Astrocyte (in vitro differentiated cells and primary cell): ENCODE data around the gene GATB. TPM values are rescaled to one million over a fixed set of nuclear protein-coding genes. Genes with fewer than 3 reads are reported as not detected.

Experiments used
- DNase-seq: peaks from one replicate; pipeline ENCODE4 v3.0.0-alpha.2; 2010; ENCODE audit warnings: low read depth
- FAIRE-seq: peaks from 2 replicates; lab custom pipeline; 2011; peaks lifted over from hg19 to GRCh38; lab: Jason Lieb, UNC
- H2AFZ ChIP-seq: 2 replicates; pipeline ENCODE4 v1.6.0; 2012; ENCODE audit warnings: low read depth, low read length, inconsistent platforms
- H3K27ac ChIP-seq: 2 replicates; pipeline ENCODE4 v1.5.1; 2011; ENCODE audit warnings: low read depth, low read length, inconsistent platforms
- H3K27me3 ChIP-seq: 2 replicates; pipeline ENCODE4 v1.6.0; 2011; ENCODE audit warnings: low read length, inconsistent platforms; ENCODE audit not compliant: insufficient read depth
- H3K36me3 ChIP-seq: 2 replicates; pipeline ENCODE4 v1.5.1; 2011; ENCODE audit warnings: low read length, inconsistent platforms; ENCODE audit not compliant: insufficient read depth
- H3K4me1 ChIP-seq: 2 replicates; pipeline ENCODE4 v1.5.1; 2011; ENCODE audit warnings: low read length, inconsistent platforms; ENCODE audit not compliant: insufficient read depth
- H3K4me2 ChIP-seq: 2 replicates; pipeline ENCODE4 v1.6.0; 2012; ENCODE audit warnings: low read length, inconsistent platforms
- H3K4me3 ChIP-seq: 2 replicates; pipeline ENCODE4 v1.5.1; 2011; ENCODE audit warnings: low read depth, mild to moderate bottlenecking, low read length, inconsistent platforms; ENCODE audit not compliant: insufficient read depth
- H3K79me2 ChIP-seq: 2 replicates; pipeline ENCODE4 v1.6.0; 2012; ENCODE audit warnings: mild to moderate bottlenecking, low read length, inconsistent platforms; ENCODE audit not compliant: insufficient read depth
- H3K9ac ChIP-seq: 2 replicates; pipeline ENCODE4 v1.6.0; 2012; ENCODE audit warnings: mild to moderate bottlenecking, low read length, inconsistent platforms
- H3K9me3 ChIP-seq: 2 replicates; pipeline ENCODE4 v1.5.1; 2012; ENCODE audit warnings: low read depth, mild to moderate bottlenecking, low read length, inconsistent platforms; ENCODE audit not compliant: insufficient read depth
- H4K20me1 ChIP-seq: 2 replicates; pipeline ENCODE4 v1.6.0; 2012; ENCODE audit warnings: low read length, inconsistent platforms; ENCODE audit not compliant: insufficient read depth
- H3K27ac Mint-ChIP-seq: one replicate; pipeline ENCODE4 v1.8.0; 2021; ENCODE audit warnings: mild to moderate bottlenecking, mixed read lengths; ENCODE audit not compliant: unreplicated experiment
- H3K27me3 Mint-ChIP-seq: one replicate; pipeline ENCODE4 v1.8.0; 2021; ENCODE audit warnings: low read depth, mixed read lengths; ENCODE audit not compliant: unreplicated experiment
- H3K36me3 Mint-ChIP-seq: one replicate; pipeline ENCODE4 v1.8.0; 2021; ENCODE audit warnings: low read depth, mixed read lengths; ENCODE audit not compliant: unreplicated experiment
- H3K4me1 Mint-ChIP-seq: one replicate; pipeline ENCODE4 v1.8.0; 2021; ENCODE audit warnings: low read depth, mixed read lengths; ENCODE audit not compliant: unreplicated experiment
- H3K4me3 Mint-ChIP-seq: one replicate; pipeline ENCODE4 v1.8.0; 2021; ENCODE audit warnings: mild to moderate bottlenecking, moderate library complexity, mixed read lengths; ENCODE audit not compliant: unreplicated experiment
- H3K9me3 Mint-ChIP-seq: one replicate; pipeline ENCODE4 v1.8.0; 2021; ENCODE audit warnings: mild to moderate bottlenecking, mixed read lengths; ENCODE audit not compliant: unreplicated experiment
- CTCF ChIP-seq: IDR thresholded peaks from 2 replicates; pipeline ENCODE4 v1.5.1; 2011; ENCODE audit warnings: low read depth, mild to moderate bottlenecking, inconsistent platforms, low read length, moderate library complexity; ENCODE audit not compliant: insufficient read depth
- EZH2 ChIP-seq: IDR thresholded peaks from 2 replicates; pipeline ENCODE4 v1.6.1; 2012; ENCODE audit warnings: mild to moderate bottlenecking, low read length, inconsistent platforms; ENCODE audit not compliant: insufficient read depth
- total RNA-seq: library from RNA; stranded (reverse); gene quantifications from 2 replicates; pipeline ENCODE4 v1.2.1, GENCODE V29; 2021

GATB gene
- total RNA-seq, 1 donor from 2014 or later: 20.8 TPM

- no peaks in the 10 kb centered on the region for H3K36me3 ChIP-seq
- DNase-seq (peak; percentile 10), FAIRE-seq (no peak)
- H3K36me3 Mint-ChIP-seq: peaks cover 7% of the 10 kb centered on the region
- no peak overlapping the region for H2AFZ ChIP-seq
- no peak for TF ChIP-seq EZH2
- TF ChIP-seq CTCF: no peak
- no peak overlapping the region for H3K4me3 Mint-ChIP-seq
- no peaks in the 10 kb centered on the region for H4K20me1 ChIP-seq
- no peaks in the 10 kb centered on the region for H3K27me3 ChIP-seq
- H3K9me3 Mint-ChIP-seq: peaks cover 4% of the 10 kb centered on the region
- no peak overlapping the region for H3K9ac ChIP-seq
- H3K4me2 ChIP-seq: no peak overlapping the region
- H3K4me1 Mint-ChIP-seq: peaks cover 8% of the 10 kb centered on the region
- H3K9me3 ChIP-seq: no peaks in the 10 kb centered on the region
- H3K27ac ChIP-seq: no peak overlapping the region
- H3K27ac Mint-ChIP-seq: peak overlapping the region; percentile 54
- no peaks in the 10 kb centered on the region for H3K79me2 ChIP-seq
- H3K27me3 Mint-ChIP-seq: no peaks in the 10 kb centered on the region
- H3K4me1 ChIP-seq: no peaks in the 10 kb centered on the region
- H3K4me3 ChIP-seq: no peak overlapping the region
Observed at GRCh38 chr4:151729731-151730559, 30.9 kb downstream of the GATB start.

GRCh38 chr4:151728679-151729078 lies 32.1 kb downstream of the GATB start:
- Histone ChIP-seq H3K4me1 (no peaks in the 10 kb centered on the region), H2AFZ (no peak overlapping the region), H4K20me1 (no peaks in the 10 kb centered on the region), H3K27ac (no peak overlapping the region), H3K4me2 (no peak overlapping the region), H3K36me3 (no peaks in the 10 kb centered on the region), H3K9ac (no peak overlapping the region), H3K79me2 (no peaks in the 10 kb centered on the region), H3K9me3 (no peaks in the 10 kb centered on the region), H3K4me3 (no peak overlapping the region), H3K27me3 (no peaks in the 10 kb centered on the region)
- Mint-ChIP-seq H3K9me3 (peaks cover 2% of the 10 kb centered on the region), H3K4me1 (peaks cover 11% of the 10 kb centered on the region), H3K36me3 (peaks cover 7% of the 10 kb centered on the region), H3K27me3 (no peaks in the 10 kb centered on the region), H3K27ac (no peak overlapping the region), H3K4me3 (no peak overlapping the region)
- TF ChIP-seq CTCF: no peak
- no peak for TF ChIP-seq EZH2
- no peak for DNase-seq
- no peak for FAIRE-seq

- Mint-ChIP-seq H3K27ac (no peak overlapping the region), H3K9me3 (peaks cover 2% of the 10 kb centered on the region)
- FAIRE-seq: no peak
Observed at GRCh38 chr4:151728006-151728405, 32.8 kb downstream of the GATB start.

More at GRCh38 chr4:151728006-151728405, 32.8 kb downstream of the GATB start:
- Histone ChIP-seq H3K27me3 (no peaks in the 10 kb centered on the region), H3K4me1 (no peaks in the 10 kb centered on the region), H4K20me1 (no peaks in the 10 kb centered on the region), H3K4me3 (no peak overlapping the region), H3K79me2 (no peaks in the 10 kb centered on the region), H3K4me2 (no peak overlapping the region), H3K27ac (no peak overlapping the region), H3K9ac (no peak overlapping the region), H3K36me3 (no peaks in the 10 kb centered on the region), H3K9me3 (no peaks in the 10 kb centered on the region), H2AFZ (no peak overlapping the region)
- H3K4me3 Mint-ChIP-seq: no peak overlapping the region
- no peaks in the 10 kb centered on the region for H3K27me3 Mint-ChIP-seq
- DNase-seq: no peak
- TF ChIP-seq EZH2 (no peak), CTCF (no peak)
- peaks cover 7% of the 10 kb centered on the region for H3K36me3 Mint-ChIP-seq
- H3K4me1 Mint-ChIP-seq: peaks cover 11% of the 10 kb centered on the region
